Body of pancreas (tissue), 4 donors: ENCODE measurements around the gene CSPG4.
"Not testable (repeated sequence)": the region's sequence is repeated elsewhere in the genome, so short reads cannot be mapped to it uniquely, and the experiment has no call there.

Experiments used
- CTCF ChIP-seq, 7 experiments: fragments of 450-650 bp in 4 of 7; fragments of 200-600 bp in 3 of 7; sonication (generic) in 3 of 7; IDR thresholded peaks; one replicate each; pipeline ENCODE4 v1.5.1; 2016 to 2019; ENCODE audit warnings: antibody characterized with exemption in 7 of 7
- POLR2A ChIP-seq, 3 donors: fragments of 450-650 bp; IDR thresholded peaks; one replicate each; pipeline ENCODE4 v1.6.1; 2016; ENCODE audit warnings: antibody characterized with exemption in 3 of 3, mild to moderate bottlenecking in 2 of 3

GRCh38 chr15:75716249-75716950 is 3.8 kb upstream of the CSPG4 start:
- TF ChIP-seq CTCF, POLR2A (IDR thresholded peaks at IDR 0.05): not testable (repeated sequence)
